GM15510 (cell line): ENCODE data around the gene FBXL4.

Experiments
- POLR2A ChIP-seq: IDR thresholded peaks from 3 replicates; pipeline ENCODE4 v1.6.1; 2011; ENCODE audit warnings: borderline replicate concordance; ENCODE audit not compliant: insufficient read length; ENCODE audit errors: extremely low read depth

FBXL4 gene

DNA sequence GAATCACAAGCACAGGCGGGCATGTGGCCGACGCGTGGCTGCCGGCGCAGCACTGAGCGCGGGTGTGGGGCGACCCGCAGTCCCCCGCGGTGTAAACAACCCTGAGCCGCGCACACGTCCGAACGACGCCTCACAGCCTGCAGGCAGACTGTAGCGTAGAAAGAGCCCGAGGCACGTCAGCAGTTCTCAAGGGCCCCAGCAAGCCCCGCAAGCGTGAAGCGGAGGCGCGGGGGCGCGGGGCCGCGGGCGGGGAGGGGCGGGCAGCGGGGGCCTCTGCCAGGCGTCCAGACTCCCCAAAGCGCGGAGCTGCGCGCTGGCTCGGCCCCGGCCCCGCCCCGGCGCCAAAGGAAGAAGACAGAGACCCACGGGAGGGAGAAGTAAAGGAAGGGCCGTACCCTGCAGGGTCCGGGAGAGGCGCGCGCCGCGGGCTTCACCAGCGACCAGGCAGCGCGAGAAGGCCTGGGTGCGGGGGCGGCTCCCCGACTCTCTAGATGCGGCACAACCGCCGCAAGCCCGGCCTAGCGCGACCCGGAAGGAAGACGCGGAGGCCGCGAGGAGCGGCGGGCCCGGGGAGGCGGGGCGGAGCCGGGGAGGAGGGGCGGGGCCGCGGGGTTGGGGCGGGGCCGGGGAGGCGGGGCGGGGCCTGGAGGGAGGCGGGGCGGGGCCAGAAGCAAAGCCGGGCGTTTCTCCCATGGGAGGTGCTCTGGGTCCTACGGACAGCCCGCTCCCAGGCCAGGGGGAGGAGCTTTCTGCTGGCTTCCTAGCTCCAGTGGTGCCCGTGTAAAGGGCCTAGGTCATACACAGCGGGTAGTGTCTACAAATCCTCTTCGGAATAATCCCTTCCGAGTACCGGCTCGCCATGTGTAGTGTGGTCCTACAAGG lies at the start of gene FBXL4:
Gene FBXL4, minus strand, starts transcription at position 536 of the 882 bp plus-strand sequence. CDS start 20,958 bp downstream, outside the sequence.
- TF ChIP-seq POLR2A: peak; percentile 71

- no peak for TF ChIP-seq POLR2A
Observed at GRCh38 chr6:98995116-98995515, 47.4 kb upstream of the FBXL4 start.

GRCh38 chr6:98992535-98992934 lies 44.8 kb upstream of the FBXL4 start:
- TF ChIP-seq POLR2A: no peak

- no peak for TF ChIP-seq POLR2A
Observed at GRCh38 chr6:98986071-98986615, 38.4 kb upstream of the FBXL4 start.

- TF ChIP-seq POLR2A: no peak
Observed at GRCh38 chr6:98985391-98985790, 37.6 kb upstream of the FBXL4 start.

DNA sequence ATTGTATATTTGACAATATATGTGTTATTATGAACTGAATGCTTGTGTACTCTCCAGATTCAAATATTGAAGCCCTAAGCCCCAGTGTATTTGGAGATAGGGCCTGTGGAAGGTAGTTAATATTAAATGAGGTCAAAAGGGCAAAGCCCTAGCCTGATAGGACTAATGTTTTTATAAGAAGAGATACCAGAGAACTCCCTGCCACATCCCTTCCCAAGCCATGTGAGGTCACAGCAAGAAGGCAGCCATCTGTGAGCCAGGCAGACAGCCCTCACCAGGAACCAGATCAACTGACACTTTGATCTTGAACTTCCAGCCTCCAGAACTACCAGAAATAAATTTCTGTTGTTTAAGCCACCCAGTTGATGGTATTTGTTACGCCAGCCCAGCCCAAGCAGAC lies 36.4 kb upstream of the FBXL4 start:
- TF ChIP-seq POLR2A: no peak

DNA sequence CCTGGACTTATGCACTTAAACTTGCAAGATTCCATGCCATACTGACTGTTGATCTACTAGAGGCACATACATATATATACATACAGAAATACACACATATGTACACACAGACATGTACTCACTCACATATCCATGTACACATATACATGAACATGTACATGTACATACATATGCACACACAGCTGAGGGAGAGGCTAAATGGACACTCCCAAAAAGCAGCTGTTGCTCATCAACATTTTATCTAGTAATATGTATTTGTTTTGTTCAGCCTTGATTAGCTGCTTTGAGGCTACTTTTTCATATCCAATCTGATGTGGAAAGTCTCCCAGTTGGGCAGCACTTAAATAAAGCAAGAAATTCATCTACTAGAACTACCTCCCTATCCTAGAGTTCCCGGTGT lies 33.7 kb upstream of the FBXL4 start:
- no peak for TF ChIP-seq POLR2A

GRCh38 chr6:98980819-98981218 lies 33.1 kb upstream of the FBXL4 start:
- TF ChIP-seq POLR2A: no peak

DNA sequence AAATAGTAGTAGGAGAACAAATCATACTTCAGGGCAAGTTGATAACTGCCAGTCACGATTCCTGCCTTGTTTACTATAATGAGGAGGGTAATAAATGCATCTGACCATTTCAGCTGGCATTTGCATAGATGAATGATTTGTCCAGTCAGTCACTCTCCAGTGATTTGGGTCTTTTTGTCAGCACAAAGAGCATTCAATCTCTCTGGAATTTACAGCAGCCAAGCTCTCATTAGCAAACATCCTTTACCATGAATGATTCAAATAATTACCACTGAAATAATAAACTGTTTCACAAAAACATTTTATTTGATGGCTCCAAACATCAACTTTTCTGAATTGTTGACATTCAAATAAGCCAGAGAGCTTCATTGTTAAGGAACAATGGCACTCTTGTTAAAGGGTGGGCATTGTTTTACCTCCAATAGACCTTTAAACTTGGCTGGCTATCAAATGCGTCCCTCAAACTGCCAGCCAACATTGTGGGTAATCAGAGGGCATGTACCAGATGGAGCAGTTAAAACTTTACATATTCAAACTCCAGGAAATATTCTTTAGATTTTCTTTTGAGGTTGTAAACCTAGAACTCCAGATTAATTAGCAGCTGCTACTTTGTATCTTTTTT lies 30.0 kb upstream of the FBXL4 start:
- no peak for TF ChIP-seq POLR2A

GRCh38 chr6:98976674-98977385 lies 29.1 kb upstream of the FBXL4 start:
- no peak for TF ChIP-seq POLR2A

- no peak for TF ChIP-seq POLR2A
Observed at GRCh38 chr6:98975421-98975820, 27.7 kb upstream of the FBXL4 start.

DNA sequence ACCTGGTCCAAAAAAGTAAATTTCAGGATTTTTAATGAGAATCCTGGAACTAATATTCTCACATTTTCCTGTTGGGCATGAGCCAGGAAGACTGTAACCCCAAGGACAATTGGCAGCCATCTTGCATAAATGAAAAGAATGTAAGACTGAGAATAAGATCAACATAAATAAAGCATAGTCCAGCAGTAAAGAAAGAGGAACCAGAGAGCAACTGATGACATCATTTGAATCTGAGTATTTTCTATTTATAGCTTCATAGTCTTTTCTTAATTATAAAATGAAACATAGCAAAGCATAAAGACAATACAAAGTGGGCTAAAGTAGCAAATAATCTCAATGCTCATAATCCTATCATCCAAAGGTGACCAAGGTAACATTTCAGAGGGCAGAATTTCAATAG lies 26.6 kb upstream of the FBXL4 start:
- no peak for TF ChIP-seq POLR2A

DNA sequence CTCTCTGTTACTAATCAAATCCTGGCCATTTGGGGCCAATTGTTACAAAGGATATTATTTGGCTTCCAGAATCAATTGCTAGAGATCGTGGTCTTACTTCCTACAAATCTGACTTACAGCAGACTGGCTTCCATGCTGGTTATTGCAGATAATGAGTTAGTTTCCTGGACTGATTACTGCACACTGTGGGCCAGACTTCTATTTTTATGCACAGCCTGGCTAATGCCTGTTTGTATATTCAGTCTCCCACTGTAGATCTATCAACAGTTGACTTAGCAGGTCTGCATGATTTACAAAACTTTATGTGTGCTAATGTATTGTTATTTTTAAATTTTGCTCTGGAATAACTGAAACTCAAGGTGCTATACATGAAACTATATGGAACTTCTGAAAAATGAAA lies 25.8 kb upstream of the FBXL4 start:
- no peak for TF ChIP-seq POLR2A

DNA sequence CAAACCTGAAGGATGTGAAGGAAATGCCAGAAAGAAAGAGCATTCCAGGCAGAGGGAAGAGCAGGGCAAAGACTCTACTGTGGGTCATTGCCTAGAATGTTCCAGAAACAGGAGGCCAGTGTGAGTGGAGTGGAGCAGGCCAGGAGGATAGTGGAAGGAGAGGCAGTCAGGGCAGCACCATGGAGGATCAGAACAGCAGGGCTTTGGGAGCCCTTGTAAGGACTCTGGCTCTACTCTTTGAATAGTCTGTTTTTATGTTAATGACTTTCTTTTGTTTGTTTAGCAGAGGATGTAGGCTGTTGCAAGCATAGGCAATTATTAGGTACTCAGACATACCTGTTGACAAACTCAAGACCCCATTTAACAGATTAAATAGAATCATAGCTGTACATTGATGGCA lies 23.6 kb upstream of the FBXL4 start:
- TF ChIP-seq POLR2A: no peak

- TF ChIP-seq POLR2A: no peak
Observed at GRCh38 chr6:98970469-98970868, 22.7 kb upstream of the FBXL4 start.

- no peak for TF ChIP-seq POLR2A
Observed at GRCh38 chr6:98967616-98968015, 19.9 kb upstream of the FBXL4 start.

GRCh38 chr6:98959631-98960030 lies 11.9 kb upstream of the FBXL4 start:
- no peak for TF ChIP-seq POLR2A
